ENCODE results near the gene CEP126. TPM values are rescaled to one million over a fixed set of nuclear protein-coding genes. Genes with fewer than 3 reads are reported as not detected.

CEP126 gene
- total RNA-seq, 2 experiments from 2014 or later = 0.96 to 1.2 TPM

- POLR2A ChIA-PET = no interaction called here
- Mint-ChIP-seq H3K4me1 (ENCODE audit: low read depth) (no peaks in the 10 kb centered on the region), H3K27ac (no peak overlapping the region), H3K9me3 (no peaks in the 10 kb centered on the region), H3K36me3 (ENCODE audit: low read depth) (peaks cover 7% of the 10 kb centered on the region), H3K27me3 (no peaks in the 10 kb centered on the region), H3K4me3 (no peak overlapping the region)
- CTCF ChIA-PET = no interaction called here
- no peak for DNase-seq
- H3K9me3 ChIP-seq (ENCODE audit: control insufficient read depth in 1 of 2, insufficient read depth in 1 of 2, low read length in 2 of 2) = no peaks in the 10 kb centered on the region
- intact Hi-C loops (cut with DNase I, micrococcal nuclease) = loop anchor here in 1 of 2 experiments (5.0 kb wide), 1 partner anchor 58 kb away; no protein-coding TSS in a partner anchor
- no peak for ATAC-seq (ENCODE audit: poor library complexity)
- H3K36me3 ChIP-seq (ENCODE audit: insufficient read depth, low read length) = no peaks in the 10 kb centered on the region
- H3K27me3 ChIP-seq (ENCODE audit: control insufficient read depth in 1 of 2, insufficient read depth in 2 of 2, low read length in 2 of 2) = no peaks in the 10 kb centered on the region
- no peak for TF ChIP-seq CTCF (IDR thresholded peaks at IDR 0.05)
- no peaks in the 10 kb centered on the region for H3K4me1 ChIP-seq (ENCODE audit: insufficient read depth, low read length)
- no peak overlapping the region for H3K27ac ChIP-seq (ENCODE audit: low read depth in 1 of 2, low read length in 2 of 2)
- no peak overlapping the region for H3K4me3 ChIP-seq (ENCODE audit: low read length)
Measured at GRCh38 chr11:101945448-101945847, 30.6 kb downstream of the CEP126 start.

- DNase-seq (no peak), ATAC-seq (ENCODE audit: poor library complexity) (no peak)
- no peak overlapping the region for H3K27ac Mint-ChIP-seq
- H3K27me3 ChIP-seq (ENCODE audit: control insufficient read depth in 1 of 2, insufficient read depth in 2 of 2, low read length in 2 of 2) = no peaks in the 10 kb centered on the region
- H3K27me3 Mint-ChIP-seq = no peaks in the 10 kb centered on the region
- H3K4me1 Mint-ChIP-seq (ENCODE audit: low read depth) = no peaks in the 10 kb centered on the region
- H3K9me3 Mint-ChIP-seq = no peaks in the 10 kb centered on the region
- CTCF ChIA-PET = no interaction called here
- TF ChIP-seq CTCF (IDR thresholded peaks at IDR 0.05) = no peak
- no peaks in the 10 kb centered on the region for H3K4me1 ChIP-seq (ENCODE audit: insufficient read depth, low read length)
- peaks cover 7% of the 10 kb centered on the region for H3K36me3 Mint-ChIP-seq (ENCODE audit: low read depth)
- intact Hi-C loops (cut with DNase I, micrococcal nuclease) = loop anchor here in 1 of 2 experiments (5.0 kb wide), 1 partner anchor 62 kb away; no protein-coding TSS in a partner anchor
- H3K4me3 Mint-ChIP-seq = no peak overlapping the region
- H3K36me3 ChIP-seq (ENCODE audit: insufficient read depth, low read length) = no peaks in the 10 kb centered on the region
- H3K9me3 ChIP-seq (ENCODE audit: control insufficient read depth in 1 of 2, insufficient read depth in 1 of 2, low read length in 2 of 2) = no peaks in the 10 kb centered on the region
- H3K4me3 ChIP-seq (ENCODE audit: low read length) = no peak overlapping the region
- H3K27ac ChIP-seq (ENCODE audit: low read depth in 1 of 2, low read length in 2 of 2) = no peak overlapping the region
- POLR2A ChIA-PET = no interaction called here
Measured at GRCh38 chr11:101949680-101950220, 34.9 kb downstream of the CEP126 start.

GRCh38 chr11:101955278-101955677 lies 40.5 kb downstream of the CEP126 start:
- TF ChIP-seq CTCF (IDR thresholded peaks at IDR 0.05) = no peak

More at GRCh38 chr11:101955278-101955677, 40.5 kb downstream of the CEP126 start:
- DNase-seq = no peak
- H3K27ac Mint-ChIP-seq = no peak overlapping the region
- Histone ChIP-seq H3K27me3 (ENCODE audit: control insufficient read depth in 1 of 2, insufficient read depth in 2 of 2, low read length in 2 of 2) (no peaks in the 10 kb centered on the region), H3K27ac (ENCODE audit: low read depth in 1 of 2, low read length in 2 of 2) (no peak overlapping the region), H3K4me1 (ENCODE audit: insufficient read depth, low read length) (no peaks in the 10 kb centered on the region), H3K4me3 (ENCODE audit: low read length) (no peak overlapping the region), H3K36me3 (ENCODE audit: insufficient read depth, low read length) (no peaks in the 10 kb centered on the region), H3K9me3 (ENCODE audit: control insufficient read depth in 1 of 2, insufficient read depth in 1 of 2, low read length in 2 of 2) (peaks cover 0 to 3% of the 10 kb centered on the region in 2 experiments)
- no peak for ATAC-seq (ENCODE audit: poor library complexity)
- no peaks in the 10 kb centered on the region for H3K27me3 Mint-ChIP-seq
- intact Hi-C loops (cut with DNase I, micrococcal nuclease) = no loop called here
- POLR2A ChIA-PET = no interaction called here
- peaks cover 2% of the 10 kb centered on the region for H3K9me3 Mint-ChIP-seq
- H3K4me3 Mint-ChIP-seq = no peak overlapping the region
- CTCF ChIA-PET = no interaction called here
- no peaks in the 10 kb centered on the region for H3K4me1 Mint-ChIP-seq (ENCODE audit: low read depth)
- H3K36me3 Mint-ChIP-seq (ENCODE audit: low read depth) = peaks cover 14% of the 10 kb centered on the region

Measured in CD4-positive, alpha-beta T cell (primary cell).